Fibroblast of skin of left biceps (primary cell): ENCODE measurements around the gene DBH.
"Not testable (repeated sequence)": the region's sequence is repeated elsewhere in the genome, so short reads cannot be mapped to it uniquely, and the experiment has no call there.

ENCODE experiments used
- DNase-seq, 2 experiments: peaks; one replicate each; pipeline ENCODE4 v3.0.0-alpha.2; 2013; ENCODE audit warnings: low read depth in 2 of 2

DBH gene

DNA sequence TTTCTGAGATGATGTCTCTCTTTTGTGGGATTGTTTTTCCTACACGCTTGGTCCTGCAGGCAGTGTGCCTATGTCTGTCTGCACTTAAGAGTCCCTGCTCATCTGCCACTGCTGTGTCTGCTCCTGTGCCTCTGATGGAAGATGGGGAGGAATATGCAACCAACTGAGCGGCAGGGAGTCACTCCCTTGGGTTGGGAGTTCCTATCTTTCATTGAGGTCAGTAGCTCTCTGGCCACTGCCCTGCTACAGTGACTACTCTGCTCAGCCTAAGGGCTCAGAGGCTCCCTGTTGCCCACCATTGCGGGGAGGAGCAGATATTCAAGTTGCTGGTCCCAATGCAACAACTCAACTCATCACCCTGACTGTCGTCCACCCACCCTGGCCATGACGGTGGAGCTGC, 13.6 kb upstream of the DBH start:
- no peak for DNase-seq

DNA sequence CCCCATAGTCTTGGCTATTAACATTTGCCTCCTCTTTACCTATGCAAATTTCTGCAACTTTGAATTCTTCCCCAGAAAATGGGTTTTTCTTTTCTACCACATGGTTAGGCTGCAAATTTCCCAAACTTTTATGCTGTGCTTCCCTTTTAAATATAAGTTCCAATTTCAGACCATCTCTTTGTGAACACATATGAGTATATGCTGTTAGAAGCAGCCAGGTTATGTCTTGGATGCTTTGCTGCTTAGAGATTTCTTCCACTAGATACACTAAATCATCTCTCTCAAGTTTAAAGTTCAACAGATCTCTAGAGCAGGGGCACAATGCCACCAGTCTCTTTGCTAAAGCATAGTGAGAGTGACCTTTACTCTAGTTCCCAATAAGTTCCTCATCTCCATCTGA, 10.2 kb upstream of the DBH start:
- DNase-seq = not testable (repeated sequence)

DNA sequence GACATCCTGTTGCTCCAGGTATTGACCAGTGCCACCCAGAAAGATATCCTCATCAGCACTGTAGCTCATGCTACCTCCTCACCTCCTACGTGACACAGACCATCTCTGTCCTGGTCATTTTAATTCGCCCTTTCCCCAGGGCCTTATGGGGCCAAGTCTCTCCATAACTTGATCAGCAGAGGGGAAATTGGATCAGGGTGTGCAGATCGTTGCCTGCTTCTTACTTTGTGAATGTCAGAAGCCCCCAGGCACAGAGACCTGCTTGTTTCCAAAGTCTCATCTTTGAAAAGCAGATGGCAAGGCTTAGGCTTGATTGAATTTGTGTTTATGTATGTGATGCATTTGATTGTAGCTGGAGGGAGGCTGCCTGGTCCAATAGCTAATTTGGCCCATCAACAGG, 8.8 kb upstream of the DBH start:
- DNase-seq = no peak

DNA sequence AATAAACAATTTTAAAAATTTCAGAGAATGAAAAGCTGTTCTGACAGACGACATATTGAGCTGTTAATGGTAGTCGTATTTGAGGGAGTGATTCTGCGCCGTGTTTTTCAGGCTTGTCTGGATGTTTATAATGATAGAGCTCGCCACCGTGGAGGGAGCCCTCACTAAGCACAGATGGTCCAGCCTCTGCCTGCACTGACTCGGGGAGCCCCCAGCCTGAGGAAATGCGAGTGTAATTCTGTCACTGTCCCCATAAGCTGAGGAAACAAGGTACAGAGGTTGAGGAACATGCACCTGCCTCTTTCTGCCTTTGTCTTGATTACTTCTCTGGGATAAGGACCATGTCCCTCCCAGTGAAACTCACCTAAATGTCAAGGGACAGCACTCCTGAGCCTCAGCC, 7.4 kb upstream of the DBH start:
- no peak for DNase-seq

DNA sequence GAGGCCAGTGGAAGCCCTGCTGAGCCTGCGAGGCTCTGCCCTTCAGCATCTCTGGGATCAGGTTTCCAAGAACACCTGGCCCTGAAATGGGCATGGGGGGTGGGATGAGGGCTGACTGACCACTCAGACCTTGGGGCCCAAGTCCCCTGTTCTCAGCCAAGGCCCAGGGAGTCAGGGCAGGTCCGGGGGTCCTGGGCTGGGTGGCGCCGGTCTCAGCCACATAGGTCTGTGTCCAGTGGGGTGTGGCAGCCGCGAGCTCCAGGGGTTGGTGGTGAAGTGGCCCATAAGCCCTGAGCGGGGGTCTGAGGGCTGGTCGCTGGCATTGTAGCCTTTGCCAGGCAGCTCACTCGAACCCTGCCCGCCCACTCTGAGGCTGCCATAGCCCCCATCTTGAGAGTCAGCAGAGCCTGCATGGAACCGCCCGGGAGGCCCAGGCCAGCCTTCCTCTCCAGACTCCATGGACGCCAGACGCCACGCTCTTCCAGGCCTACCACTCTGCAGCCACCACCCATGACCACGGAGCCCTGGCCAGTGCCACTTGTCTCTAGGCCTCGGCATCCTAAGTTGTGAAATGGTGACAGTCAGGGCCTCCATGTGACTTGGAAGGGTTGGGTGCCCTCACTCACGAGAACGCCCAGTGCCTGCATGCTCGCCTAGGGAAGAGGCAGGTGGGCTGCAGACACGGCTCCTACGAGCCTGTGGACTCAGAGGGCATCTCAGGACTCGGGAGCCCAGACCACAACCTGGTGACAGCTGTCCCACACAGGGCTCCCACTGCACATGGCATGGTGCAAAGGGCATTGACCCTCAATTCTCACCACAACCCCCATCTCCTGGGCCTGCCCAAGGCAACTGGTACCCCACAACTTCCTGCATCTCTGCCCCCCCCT, 6.7 kb upstream of the DBH start:
- DNase-seq = no peak

DNA sequence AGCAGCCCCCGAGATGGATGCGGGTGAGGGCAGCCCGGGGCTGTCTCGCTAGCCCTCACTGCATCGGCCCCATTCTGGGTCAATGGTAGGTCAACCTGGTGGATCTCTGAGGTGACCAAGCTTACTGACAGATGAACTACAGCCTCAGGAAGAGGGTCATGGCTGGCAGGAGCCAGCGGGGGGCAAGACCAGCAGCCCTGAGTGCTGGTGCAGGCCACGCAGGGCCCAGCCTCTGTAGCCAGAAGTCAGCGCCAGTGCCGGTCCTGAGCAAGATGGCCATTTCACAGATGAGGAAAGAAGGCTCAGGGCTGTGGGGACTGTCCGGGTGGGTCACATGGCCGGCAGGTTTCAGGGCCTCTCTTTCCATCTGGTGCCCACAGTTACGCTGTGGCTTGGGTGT, 5.1 kb upstream of the DBH start:
- no peak for DNase-seq

DNA sequence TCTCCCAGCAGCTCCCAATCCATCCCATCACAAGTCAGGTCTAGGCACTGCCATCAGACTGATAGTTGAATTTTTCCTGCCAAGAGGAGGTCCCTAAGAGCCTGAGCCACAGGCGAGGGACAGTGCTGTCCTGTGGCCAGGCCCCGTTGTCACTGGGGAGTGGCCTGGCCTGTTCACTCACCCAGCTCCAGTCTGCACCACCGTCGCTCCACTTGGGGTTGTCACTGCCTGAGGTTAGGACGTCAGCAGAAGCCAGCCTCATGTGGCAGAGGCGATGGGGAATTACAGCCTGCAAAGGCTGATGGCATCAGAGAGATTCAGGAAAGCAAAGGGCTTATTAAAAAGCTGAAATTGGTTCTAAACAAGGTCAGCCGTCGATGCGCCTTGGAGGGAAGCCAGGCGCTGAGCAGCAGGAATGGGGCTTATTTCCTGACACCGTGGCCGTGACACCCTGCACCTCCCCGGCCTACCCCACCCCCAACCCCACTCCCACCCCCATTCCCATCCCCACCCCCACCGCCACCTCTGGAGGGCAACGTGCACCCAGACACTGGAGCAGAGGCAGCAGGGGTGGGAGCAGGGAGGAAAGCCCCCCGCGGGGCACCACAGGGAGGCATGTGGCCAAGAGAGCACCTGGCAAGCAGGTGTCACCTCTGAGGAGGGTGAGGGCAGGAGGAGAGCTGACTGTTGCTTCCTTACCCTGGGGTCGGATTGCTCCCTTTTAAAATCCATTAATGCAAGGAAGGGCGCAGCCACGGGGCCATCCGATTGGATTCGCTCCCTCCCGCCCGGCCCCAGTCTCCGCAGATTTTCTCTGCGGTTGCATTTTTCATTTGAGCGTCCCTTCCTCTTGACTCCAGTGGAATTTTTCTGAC, 3.1 kb upstream of the DBH start:
- no peak for DNase-seq

DNA sequence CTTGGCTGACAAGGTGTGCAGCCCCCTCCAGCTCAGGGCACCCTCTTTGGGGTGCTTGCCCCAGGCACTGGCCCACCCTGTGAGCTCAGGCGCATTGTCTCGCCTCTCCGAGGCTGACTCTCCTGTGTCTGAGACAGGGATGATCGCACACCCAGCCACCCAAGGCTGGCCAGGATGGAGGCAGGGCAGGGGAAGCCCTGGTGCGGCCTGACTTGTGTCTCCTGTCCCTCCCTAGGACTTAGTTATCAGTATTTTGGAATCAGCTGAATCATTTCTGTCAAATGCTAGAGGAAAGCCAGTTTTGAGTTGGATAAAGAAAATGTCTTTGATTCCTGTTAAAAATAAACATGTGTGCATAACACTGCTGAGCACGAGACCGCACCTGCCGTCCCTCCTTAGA, 2.5 kb upstream of the DBH start:
- no peak for DNase-seq

DNA sequence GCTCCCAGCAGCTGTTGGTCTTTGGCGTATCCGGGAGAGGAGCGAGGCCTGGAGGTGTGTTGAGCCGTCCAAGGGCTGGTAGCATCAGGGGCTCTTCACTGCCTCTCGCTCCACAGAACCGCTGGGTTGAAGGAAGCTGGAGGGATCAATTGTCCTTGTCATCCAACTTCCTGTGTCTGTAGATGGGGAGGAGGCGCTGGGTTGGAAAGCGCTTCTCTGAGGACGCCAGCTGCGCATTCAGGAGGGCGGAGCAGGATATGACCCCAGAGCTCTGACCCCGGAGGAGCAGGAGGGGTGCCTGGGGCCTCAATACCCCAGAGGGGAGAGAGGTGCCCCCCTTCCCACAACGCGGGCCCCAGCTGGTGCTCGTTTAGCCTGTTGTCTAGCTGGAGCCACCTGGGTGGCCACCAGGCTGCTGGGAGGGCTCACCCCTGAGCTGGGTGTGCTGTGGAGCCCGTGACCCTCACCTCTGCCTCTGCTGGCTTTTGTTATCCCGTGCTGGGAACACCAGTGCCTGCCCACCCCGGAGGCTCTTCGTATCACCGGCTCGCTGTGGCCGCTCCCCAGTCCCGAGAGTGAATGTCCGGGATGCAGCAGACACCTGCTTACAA, 2.0 kb upstream of the DBH start:
- DNase-seq = no peak

DNA sequence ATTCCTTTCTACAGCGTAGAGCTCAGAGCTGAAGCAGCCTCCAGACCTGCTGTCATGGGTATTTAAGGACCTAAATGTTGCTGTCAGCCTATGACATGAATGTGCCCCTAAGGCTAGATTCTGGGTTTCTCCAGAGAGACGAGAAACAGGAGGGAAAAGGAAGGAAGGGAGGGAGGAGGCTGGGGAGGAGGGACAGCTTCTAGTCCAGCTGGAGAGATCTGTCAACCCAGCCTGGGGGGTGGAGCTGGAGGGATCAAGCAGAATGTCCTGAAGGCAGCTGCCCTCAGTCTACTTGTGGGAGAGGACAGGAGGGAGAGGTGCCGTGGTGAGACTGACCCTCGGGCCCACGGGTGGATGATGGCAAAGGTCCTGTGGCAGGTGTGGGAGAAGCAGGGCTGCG, 1.1 kb upstream of the DBH start:
- no peak for DNase-seq

DNA sequence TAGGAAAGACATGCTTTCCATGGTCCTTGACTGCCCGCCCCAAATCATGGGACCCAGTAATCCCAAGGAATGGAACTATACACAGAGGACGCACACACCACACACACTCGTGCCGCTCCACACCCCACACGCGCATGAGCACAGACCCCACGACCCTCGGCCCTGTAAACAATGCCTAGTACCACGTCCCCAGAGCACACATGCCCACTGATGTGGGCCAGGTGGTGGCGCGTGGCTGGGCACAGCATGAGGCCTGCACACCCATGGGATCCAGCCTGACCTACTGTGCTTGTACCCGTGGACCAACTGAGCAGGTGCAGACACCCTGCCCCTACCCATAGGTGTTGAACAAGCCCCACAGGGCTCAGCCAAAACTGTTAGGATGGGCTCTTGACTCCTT, 739 bp downstream of the DBH start:
- no peak for DNase-seq

DNA sequence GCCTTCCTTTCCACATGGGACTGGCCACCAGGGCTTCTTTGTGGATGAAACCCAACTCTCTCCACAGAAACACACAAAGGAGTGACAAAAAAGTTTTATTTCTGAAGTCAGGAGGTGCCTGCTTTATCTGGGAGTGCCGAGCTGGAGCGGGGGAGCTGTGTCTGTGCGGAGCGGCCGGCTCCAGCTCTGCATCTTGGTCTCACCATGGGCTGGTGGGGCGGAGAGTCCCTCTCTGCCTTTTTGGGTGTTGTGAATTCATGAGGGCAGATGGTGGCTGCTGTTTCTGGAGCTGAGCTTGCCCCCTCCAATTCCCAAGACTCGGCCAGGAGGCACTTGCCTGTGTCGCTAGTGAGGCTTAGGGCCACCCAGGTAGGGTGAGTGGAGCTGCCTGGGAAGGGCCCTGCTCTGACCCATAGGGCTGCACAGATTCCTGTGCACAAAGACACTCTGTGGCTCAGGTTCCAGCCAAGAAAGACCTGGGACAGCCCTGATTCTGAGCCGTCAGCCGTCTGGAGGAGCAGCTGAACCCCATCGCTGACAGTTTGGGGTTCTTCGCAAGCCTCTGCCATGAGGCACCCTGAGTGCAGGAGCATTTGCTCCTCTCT, 1.4 kb downstream of the DBH start:
- DNase-seq = no peak

DNA sequence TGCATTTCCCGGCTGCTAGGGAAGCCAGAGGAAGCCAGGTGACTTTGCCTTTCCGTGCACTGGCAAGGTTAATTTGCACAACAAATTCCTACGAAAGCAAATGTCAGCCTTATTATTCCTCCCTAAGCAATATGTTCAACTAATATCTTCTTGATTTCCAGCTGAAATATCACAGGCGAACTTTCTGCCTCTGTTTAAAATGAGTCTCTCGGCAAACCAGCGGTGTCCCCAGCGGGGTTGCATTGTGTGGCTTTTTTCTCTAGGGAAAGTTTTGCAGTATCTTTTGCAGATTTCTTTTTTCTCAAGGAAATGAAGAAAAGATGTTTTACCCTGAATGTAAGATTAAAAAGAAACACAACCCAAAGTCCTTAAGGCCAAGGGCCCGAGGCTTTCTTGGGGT, 1.9 kb downstream of the DBH start:
- DNase-seq = no peak

DNA sequence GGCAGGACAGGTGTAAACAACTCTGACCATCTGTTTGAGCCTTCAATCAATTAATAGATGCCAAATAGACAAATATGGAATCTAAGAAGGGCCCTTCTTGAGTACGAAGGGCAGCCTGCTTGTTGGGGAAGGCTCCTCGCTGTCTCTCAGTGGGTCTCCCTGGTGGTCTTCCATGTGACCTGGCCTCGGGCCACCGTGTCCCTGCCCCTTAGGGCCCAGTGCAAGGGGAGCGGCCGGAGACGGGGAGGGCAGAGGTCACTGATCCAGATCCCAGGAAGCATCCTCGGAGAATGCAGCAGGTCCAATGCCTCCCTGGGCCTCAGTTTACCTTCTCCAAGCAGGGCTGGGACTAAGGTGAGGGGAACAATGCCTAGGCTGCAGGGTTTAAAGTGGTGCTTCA, 2.5 kb downstream of the DBH start:
- DNase-seq = no peak

DNA sequence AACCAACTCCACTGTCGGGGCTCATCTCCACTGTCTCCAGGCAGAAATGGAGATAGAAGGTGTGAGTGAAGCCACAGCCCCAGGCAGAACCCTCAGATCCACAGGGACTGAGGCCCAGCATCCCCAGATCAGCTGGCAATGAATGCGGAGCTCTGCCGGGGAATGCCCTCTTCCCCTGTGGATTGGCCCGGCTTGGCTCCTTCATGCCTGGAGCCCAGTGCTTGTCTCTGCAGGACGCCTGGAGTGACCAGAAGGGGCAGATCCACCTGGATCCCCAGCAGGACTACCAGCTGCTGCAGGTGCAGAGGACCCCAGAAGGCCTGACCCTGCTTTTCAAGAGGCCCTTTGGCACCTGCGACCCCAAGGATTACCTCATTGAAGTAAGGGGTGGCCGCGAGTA, 3.5 kb downstream of the DBH start:
- no peak for DNase-seq

DNA sequence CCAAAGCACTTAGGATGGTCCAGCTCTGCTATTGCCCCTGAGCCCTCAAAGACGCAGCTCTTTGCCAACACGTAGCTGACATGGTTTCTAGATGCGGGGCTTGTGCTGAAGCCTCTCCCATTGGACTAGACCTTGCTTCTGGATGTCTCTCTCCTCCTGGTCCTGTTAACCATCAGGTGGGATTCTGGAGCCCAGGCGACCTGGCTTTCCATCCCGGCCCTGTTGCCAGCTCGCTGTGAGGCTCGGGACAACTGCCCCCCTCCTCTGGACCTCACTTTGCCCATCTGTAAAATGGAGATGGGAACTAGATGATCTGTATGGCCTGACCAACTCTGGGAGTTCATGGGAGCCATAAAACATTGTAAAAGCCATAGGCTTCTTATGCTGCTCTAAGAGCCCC, 4.0 kb downstream of the DBH start:
- no peak for DNase-seq

DNA sequence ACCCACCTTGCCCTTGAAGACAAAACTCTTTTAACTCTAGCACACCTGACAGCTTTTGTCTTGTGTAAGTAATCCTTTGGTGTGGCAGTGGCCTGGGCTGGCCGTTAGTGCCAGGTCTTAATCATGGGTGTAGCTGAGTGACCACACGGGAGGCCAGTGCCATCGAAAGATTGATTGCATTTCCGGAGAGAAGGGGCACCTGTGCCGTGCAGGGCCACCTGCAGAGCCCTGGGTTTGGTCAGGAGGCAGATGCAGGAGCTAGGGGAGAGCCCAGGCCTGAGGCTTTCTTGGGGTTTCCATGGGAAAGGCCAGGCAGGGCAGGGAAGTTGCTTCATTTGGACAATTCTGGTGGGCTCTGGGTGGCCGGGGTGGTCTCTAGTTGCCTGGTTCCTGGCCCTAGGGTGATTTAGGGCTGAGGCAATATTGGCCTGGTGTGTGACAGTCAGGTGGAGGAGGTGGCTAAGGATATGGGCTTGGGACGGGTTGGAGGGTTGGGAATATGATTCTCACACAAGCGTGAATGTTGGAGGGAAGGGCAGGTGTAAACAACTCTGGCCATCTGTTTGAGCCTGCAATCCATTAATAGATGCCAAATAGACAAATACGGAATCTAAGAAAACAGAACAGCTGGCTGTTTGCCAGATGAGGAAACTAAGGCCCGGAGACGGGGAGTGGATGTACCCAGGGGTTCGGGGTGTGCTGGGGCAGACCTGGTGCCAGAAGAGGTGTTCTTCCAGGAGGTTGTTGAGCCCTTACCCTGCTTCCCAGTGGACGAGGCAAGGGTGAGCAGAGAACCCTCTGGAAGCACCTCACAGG, 4.6 kb downstream of the DBH start:
- DNase-seq = no peak

DNA sequence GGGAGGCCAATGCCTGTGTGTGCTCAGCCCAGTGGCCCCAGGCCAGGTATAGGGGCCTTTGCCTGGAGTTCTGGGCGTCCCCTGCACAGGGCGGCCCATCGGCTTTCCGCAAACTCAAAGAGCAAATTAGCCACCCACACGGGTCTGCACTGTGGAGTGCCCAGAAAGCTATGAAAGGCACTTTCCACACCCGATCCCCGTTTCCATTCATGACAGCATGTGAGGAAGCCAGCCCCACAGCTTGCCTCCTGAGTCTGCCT, 5.2 kb downstream of the DBH start:
- DNase-seq = no peak

DNA sequence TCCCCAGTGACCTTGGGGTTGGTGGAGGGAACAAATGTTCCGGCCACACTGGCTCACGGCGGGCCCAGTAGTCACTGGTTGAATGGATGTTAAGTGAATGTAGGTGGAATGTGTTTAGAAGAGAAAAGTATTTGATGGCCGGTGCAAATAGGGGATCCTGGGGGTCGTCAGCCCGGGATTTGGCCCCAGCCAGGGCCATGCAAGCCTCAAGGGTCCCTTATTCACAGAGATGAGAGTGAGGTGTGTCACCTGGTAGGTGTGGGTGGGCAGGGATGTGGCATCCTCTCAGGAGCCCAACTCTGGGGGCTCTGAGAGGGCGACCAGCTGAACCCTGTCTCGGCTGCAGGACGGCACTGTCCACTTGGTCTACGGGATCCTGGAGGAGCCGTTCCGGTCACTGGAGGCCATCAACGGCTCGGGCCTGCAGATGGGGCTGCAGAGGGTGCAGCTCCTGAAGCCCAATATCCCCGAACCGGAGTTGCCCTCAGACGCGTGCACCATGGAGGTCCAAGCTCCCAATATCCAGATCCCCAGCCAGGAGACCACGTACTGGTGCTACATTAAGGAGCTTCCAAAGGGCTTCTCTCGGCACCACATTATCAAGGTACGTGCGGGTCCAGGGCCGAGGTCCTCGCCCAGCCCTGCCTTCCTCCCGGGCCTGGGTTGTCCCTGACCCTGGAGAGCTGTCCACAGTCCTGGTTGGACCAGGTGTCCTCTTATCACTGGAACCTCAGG, 5.9 kb downstream of the DBH start:
- DNase-seq = no peak

DNA sequence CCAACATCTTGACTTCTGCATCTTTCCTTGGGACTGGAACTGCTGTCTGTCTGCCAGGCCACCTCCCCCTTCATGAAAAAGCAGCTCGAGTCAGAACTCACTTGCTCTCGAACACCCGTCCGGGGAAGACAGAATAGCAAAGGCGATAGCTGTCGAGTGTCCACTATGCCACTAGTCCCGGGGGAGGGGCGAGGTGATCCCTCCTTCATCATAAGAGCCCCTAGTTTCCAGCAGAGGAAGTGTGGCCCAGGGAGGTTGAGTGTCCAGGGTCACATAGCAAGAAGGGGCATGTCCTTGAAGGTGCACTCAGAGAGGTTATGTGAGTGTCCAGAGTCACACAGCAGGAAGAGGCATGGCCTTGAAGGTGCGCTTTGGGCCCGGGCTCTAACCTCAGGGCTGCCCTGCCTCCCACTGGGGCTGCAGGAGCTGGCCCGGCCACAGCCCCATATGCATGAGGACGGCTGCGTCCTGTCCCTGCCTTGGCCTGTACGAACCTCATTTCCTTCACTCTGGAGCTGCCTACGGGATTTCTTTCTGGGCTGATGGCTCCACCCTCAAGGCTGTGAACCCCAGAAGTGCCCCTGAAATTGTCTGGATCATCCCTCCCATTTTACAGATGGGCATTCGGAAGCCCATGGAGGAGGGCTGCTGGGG, 6.7 kb downstream of the DBH start:
- DNase-seq = no peak
